Stimulated activated CD8-positive, alpha-beta memory T cell treated with anti-CD3 and anti-CD28 coated beads, Interleukin-12 subunit alpha, Interleukin-12 subunit beta, amount 100 ng/mL, for 4 hours (primary cell): ENCODE measurements around the gene AUTS2.

Experiments
- DNase-seq: peaks from one replicate; pipeline ENCODE4 v3.0.0-alpha.2; 2020; ENCODE audit warnings: low read depth

Gene AUTS2

DNA sequence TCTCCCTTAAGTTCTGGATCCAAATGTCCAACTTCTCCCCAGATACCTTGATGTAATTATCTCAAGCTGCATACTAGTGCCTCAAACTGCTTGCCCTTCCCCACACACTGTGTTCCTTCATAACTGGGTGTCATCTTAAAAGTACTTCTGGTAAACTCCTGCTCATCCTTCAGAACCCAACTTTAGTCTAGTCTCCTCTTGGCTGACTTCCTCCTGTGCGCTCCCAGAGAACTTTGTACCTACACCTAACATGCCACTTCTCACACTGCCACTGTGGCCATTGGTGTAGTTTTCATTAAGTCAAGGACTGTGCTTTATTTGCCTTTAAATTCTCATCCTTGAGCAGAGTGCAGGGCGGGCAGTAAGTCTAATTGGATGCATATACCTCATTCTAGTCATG lies 958.5 kb downstream of the AUTS2 start:
- DNase-seq = no peak

DNA sequence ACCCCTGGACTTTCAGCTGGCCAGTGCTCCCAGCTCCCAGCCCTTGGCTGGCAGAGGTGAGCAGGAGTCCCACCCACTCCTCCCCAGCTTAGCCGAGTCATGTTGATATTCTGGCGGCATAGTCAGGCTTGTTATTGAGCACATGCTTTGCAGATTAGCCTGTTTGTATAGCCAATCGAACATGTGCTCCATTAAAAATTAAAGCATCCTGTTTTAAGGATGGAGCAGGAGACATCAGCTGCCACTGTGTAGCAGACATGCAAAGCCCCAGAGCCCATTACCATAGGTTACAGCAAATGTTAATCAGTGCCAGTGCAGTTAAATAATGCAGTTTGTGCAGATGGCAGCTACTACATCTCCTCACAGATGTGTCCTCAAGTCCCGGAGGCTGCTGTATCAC lies 959.1 kb downstream of the AUTS2 start:
- no peak for DNase-seq

DNA sequence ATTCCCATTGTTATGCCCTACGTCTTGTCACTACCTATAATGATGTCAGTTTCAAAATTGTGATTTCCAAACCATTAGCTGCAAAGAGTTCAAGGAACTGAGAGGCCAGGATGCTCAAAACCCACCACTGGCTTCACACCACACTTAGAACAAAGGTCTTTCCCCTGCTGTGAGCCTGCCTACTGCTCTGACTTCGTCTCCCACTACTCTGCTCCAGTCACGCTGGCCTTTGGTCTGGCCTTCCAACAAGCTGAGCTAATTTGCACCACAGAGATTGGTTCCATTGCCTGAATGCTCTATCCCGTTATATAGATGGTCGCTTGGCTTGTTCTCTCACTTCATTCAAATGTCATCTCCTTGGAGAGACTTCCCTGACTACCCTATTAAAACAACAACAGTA lies 961.5 kb downstream of the AUTS2 start:
- no peak for DNase-seq

DNA sequence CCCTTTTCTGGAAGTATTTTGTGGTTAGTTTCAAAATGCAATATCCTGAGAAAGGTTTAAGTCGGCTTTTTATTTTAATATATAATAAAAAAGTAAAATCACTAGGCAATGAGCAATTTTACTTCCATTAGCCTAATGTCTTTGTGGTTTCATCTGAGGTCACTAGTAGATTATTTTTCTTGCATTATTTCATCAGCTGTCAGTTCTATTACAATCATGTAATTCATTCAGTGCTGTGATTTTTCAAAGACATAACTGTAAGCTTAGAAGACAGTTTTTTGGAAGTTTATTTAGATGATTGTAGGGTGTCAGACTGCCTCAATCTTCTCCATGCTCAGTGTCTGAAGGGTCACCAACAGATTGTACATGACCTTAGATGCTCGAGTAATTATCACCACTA lies 965.7 kb downstream of the AUTS2 start:
- no peak for DNase-seq

DNA sequence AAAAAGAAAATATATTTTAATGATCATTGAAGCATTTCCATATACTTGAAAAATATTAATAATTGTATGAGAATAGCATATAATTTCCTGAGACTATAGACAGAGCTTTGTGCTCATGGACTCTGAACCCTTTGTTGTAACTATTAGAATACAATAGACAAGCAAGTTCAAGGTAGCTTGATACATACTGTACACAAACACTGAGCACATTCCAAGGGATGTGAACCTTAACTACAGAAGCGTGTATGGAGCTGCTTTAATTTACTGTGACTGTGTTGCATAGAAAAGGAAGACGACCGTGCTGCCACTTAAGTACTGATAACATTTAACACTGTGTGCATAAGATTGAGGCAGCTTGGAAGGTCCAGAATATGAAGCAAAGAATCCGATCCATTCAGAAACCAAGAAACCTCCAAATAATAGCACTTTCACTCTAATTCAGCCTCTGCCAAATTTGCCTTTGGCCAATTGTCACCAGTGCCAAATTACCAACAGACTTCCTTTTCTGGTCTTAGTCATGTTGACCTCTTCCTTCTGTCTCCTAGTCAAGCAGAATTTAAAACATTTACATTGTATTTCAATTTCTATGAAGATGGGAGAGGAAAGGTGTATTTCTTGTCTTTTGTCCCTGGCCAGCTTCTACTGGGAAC lies 967.6 kb downstream of the AUTS2 start:
- no peak for DNase-seq

DNA sequence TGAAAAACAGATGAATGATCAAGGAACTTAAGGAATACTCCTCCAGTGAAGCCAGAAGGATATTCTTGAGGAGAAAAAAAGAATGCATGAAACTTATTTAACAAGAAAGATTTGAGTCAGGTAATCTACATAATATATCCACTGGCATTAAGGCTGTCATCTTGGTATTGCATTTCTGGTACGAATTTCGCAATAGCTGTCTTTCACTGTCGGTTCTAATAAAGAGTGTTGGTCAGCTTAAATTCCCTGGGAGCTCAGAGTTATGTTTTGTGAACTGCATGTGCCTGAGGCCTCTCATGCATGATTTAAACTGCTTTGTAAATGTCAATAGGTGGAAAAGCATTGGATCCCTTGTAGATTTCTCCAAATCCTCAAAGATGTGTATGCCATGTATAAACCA lies 968.4 kb downstream of the AUTS2 start:
- DNase-seq = no peak

DNA sequence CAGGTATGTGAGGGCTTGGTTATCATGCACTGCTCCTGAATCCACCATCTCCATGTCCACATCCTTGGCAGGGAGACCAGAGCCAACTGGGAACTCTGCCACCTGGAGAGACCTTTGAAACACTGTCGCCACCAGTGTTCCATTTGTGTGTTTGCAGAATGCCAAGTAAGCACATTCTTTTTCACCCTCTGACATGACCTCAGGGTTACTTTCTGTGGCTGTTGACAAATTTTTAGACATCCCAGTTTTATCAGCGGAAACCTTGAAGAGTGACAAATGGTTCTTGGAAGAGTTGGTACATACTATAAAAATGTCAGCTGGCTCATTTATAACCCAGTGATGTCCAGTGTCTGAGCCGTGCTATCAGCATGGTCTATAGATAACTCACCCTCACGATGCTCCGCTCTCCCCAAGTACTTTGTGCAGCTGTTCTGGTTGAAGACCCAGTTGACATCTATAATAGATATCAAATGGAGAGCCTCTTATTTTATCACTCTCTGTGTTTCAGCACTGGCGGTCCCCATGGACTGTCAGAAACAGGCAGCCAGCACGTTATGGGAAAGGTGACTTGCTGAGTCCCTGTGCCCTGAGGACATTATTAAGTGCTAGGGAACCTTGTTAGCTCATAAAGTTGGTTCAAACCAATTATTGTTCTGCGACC lies 970.5 kb downstream of the AUTS2 start:
- DNase-seq = no peak

DNA sequence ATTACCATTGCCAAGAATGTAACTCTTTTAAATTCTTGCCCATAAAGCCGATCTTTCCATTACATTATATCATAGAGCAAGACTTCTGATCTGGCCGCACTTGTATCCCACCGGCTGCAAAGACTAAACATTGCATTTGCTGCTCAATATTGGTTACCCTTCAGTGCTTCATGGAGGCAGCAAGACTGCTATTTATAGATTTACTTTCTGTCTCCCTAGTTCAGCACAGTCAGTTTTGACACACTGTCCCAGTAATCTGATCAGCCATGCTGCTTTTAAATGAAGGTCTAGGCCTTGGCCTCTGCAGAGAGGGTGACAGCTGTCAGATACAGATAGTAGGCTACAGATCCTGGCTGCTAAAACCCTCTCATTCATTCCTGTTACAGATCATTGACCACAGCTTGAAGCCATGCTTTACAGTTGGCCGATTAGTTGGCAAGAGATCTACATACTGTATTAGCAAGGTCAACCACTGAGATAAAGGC lies 971.1 kb downstream of the AUTS2 start:
- no peak for DNase-seq

DNA sequence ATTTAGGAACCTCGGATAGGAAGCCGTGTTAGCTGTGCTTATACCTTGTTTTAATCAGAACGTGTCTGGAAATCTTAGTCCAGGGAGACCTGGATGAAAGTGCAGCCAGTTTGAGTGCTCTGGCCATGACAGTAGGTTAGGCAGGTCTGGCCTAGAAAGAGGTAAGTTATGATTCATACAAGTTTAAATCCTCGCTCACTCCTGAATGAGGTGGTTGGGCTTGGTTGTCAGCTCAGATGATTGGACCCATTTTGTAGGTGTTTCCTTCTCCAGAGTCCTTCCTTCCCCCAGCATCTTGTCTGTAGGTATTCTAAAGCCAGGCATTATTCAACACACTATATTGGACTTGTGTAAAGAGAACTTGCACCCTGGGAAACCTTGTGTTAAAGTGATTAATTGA lies 971.8 kb downstream of the AUTS2 start:
- DNase-seq = no peak

DNA sequence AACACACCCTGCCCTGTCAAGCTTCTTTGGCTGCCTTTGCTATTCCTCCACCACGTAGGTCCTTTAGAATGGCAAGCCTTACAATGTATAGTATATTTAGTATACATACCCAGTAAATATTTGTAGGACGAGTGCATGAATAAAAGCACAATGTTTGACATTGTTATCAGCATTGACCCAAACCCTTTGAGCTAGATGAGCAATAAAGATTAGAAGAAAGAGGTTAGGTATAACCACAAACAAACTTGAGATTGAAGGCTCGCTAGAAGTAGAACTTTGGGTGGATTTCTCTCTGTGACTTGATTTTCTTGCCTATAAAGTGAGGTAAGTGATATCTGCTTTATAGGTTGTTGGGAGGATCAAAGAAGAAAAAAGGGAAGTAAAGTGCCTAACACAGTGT lies 972.7 kb downstream of the AUTS2 start:
- no peak for DNase-seq

DNA sequence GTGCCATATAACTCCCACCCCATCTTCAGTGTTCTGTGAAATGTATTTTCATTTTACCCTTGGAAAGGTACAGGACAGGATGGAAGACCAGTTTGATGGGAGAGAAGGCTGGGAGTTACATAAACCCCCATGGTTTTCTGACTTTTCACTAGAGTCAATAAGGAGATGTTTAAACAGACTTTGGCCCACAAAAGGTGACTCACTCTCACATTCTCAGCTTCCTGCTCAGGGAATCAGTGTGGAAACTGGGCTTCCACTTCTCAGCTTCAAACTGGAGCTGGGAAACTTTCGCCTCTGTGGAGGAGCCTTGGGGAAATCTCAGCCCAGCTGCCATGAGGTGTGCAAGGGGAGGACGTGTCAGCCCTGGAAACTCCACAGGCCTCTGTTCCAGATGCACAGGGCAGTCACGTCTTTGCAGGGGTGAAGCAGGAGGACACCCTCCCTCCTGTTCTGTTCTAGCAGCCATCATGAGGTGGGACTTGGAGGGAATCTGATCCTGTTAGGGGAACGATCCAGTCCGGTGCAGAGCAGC lies 973.2 kb downstream of the AUTS2 start:
- no peak for DNase-seq

DNA sequence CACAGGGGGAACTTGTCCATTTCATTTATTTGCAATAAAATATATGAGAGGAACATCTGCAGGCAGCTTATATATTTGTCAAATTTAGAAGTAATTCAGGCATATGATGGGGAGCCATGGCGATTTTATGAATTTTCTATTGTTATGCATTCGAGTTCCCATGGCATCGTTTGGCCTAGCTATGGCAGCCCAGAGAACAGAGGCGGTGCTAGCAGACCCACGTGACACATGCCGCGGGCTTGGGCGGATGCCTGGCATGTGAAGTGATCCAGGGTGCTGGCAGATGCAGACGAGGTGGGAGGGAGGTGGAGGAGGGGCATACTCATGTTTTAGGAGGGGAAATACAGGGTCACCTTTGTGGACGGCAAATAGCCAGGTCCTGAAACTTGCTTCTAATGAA lies 973.7 kb downstream of the AUTS2 start:
- DNase-seq = no peak

DNA sequence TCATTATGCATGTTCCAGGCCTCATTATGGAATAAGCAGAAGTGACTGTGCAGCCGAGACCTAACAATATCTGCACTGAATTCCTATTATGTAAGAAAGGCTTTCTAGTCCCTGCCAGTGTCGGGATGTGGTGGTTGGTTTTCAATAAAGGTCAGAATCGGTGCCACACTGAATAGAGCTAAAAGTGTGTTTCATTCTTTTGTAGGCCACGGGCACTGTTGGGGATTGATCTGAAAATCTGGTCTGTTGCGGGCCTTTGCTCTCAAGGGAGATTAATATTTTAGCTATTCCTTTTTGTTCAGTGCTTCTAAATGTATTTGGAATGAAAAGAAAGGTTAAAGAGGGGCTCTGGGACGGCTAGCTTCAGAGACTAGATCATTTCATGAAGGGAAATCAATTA lies 974.3 kb downstream of the AUTS2 start:
- DNase-seq = no peak

DNA sequence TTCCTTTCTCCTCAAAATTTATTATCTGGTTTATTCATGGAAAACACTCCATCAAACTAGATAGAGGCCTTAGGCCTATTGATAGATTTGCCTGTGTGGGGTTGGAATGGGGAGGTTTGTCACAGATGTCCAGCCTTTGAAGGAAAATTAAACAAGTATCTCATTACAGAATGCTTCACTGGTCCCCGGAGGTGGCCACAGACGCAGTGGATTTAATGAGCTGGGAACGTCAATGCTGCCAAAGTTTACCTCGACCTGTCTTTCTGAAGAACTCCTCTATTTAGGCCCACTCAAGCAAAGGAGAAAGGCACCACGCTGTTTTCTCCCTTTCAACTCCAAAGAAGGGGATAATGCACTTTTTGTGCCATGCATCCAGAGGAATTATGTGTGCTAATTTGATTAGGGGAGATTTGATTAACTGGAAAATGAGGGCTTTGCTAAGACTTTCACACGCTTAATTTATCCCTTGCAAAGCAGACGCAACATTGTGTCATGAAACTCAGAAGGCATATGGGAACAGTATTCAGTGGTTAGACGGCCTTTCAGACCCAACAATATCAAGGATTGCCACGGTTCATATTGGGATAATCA lies 974.9 kb downstream of the AUTS2 start:
- DNase-seq = no peak

DNA sequence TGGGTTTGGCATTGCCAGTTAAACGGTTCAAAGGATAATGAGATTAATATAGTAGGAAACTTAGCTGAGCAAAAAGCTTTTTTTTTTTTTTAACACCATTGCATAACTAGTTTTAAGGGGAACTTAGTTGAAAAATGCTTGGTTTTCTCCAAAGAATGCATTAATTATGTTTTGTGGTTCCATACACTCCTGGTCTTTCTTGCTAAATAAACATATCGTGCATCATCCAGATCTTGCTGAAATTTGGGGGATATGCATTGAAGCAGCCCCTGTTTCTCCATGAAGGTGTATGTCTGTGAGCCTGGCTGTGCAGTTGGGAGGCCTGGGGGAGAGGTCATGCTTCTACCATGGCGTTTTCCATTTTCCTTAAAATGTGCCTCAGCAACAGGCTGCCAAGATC lies 975.4 kb downstream of the AUTS2 start:
- DNase-seq = no peak

DNA sequence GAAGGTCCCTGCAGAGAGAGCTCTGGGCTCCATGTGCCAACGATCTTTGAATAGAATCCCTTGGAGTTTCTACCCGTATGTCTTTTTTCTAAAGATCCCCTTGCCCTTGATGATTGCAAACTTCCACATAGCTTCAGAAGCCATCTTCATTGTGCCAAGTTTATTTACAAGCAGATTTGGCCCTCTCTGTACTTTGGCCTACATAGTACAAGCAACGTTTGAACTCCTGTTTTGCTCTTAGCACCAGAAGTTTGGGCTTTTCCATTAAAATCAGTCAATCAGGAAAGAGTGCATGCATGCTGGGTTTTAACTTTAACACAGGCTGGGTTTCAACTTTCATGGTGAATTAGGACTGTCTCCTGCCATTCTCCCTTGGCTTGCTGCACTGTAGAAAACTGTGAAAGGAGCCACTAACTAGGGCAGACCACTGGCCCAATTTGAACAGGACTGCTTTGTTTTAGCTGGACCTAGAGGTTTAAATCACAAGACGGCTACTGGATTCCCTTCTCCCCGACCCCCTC lies 976.1 kb downstream of the AUTS2 start:
- DNase-seq = no peak

DNA sequence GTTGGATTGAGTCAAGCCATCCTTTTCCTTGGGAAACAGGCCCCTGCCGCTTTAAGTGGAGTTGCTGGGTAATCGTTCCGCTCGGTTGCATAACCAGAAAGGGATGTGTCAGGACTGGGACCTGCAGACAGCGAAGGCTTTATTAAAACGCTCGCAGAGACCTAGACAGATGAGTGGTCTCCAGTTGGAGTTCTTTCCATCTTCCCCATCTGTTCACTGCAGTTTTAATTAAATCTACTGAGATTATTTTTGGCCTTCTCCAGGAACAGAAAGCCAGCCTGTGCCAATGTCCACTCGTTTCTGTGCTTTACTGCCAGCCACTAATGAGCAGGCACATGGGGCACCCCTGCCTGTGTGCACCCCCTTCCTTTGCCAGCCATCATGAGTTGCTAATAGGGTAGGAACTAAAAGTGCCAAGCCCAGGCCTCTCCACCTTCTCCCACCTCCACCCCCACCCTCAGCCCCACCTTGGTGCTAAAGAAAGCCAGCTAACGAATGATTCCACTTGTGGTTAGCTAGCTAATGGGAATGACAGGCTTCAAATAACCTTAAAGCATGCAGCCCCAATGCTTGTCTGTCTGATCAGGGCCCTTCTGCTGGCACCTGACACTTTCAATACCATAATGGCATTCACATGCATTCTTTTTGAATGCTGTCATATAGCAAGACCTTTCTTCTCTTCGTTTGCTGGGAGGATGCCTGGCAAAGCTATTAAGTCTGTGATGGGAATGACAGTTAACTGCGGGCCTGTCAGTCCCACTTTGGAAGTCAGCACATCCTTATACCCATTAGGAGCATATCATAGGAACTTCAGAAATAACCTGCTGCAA lies 976.9 kb downstream of the AUTS2 start:
- DNase-seq = no peak

DNA sequence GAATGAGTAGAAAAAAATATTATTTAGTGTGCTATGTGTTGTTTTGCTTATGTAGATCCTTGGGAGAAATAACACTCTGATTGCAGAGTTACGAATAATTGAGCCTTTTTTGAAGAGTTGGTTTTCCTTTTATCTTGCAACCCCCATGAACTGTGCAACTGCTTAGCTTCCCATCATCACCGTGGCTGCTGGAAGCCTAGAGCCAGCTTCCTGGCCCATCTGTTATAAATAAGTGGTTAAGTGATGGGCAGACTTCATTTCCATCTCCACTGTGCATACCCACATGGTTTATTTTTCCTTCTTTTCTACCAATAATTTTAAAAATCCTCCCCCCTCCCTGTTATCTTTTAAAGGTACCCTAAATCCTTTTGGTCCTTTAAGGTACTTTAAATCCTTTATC lies 978.8 kb downstream of the AUTS2 start:
- DNase-seq = no peak

DNA sequence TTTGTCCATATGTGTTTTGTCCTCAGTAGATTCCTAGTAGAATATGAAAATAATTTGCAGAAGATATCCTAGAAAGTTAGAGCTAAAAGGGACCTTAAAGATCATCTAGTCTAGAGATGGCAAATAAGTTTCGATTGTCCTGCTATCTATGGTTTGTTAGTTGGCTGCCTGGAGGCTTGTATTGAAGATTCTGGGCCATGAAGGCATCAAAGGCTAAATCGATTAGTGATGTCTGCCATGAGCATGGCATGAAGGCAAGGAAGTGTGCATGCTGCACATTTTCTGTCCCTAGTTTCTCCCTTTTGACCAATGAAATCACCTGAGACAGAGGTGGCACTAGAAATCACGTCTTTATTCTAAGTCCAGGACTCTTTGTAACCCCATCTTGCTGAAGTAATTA lies 979.9 kb downstream of the AUTS2 start:
- DNase-seq = no peak

DNA sequence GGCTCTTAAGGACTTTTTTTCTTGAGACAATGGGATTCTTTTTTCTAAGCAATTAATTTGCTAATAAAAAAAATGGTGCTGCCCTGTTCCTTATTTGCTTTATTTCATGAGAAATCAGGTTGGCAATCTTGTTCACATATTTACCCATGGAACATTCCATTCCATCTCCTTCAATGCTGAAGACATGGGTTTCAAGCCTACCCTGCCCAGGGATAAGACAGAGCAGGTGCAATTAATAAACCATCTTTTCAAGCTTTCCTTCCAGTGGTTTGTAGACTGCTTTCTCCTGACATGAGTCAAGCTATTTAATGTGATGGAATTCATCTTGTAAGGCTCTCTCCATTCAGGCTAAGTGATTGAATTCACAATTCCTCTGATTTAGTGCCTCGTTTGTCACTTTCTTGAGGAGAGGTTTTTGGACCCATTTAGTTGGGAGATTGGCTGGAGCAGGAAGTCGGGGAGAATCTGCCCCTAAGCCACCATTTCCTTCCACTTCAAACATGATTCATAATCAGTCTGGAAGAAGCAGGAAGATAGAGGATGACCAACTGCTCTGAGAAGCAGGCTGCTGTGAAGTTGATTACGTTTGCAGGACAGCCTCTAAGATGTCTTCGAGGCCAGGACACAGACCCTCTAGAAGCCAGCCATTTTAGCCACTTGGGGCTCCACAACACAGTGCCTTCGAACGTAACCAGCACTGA lies 981.3 kb downstream of the AUTS2 start:
- no peak for DNase-seq

DNA sequence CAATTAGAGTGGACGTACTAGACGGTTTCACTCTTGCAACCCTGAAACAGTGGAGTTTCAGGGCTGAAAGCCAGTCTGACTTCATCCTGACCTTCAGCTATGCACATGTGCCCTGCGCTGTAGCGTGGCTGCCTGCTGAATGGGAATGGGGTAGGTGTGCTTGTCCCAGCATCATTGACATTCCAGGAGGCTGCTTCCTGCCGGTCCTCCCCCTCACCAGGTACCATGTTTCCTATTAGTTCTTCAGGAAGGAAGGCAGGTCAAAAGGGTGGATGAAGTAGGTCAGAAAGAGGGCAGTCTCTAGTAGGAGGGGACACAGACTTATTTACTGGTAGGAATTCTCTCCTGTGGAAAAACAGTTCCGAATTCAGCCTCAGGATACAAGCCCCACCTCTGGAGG lies 981.9 kb downstream of the AUTS2 start:
- no peak for DNase-seq
